ENCODE measurements around the gene LDAF1. TPM values are rescaled to one million over a fixed set of nuclear protein-coding genes. Genes with fewer than 3 reads are reported as not detected.

LDAF1 gene
- total and polyA plus RNA-seq, 2 of the 8 experiments (the other 6 are each of a cell fraction or from before 2014, with no cell fraction given), result 32.4 to 34.2 TPM

- TF ChIP-seq CHD7 (IDR thresholded peaks at IDR 0.05; ENCODE audit: insufficient replicate concordance, low read length) (no peak), EZH2 (IDR thresholded peaks at IDR 0.05; ENCODE audit: low read depth, low read length, severe bottlenecking) (no peak), KDM4A (IDR thresholded peaks at IDR 0.05; ENCODE audit: low read depth, low read length, severe bottlenecking) (no peak), CTCF (IDR thresholded peaks at IDR 0.05; ENCODE audit: control extremely low read depth in 1 of 3, insufficient read depth in 1 of 3, low read depth in 1 of 3, low read length in 3 of 3) (no peak), NRF1 (IDR thresholded peaks at IDR 0.05; ENCODE audit: low read depth, low read length) (no peak)
Measured at GRCh38 chr16:21161211-21161610, 2.7 kb downstream of the LDAF1 start (continued).

Measured in H1 (cell line).